Measurements from ENCODE around the gene HSD17B8. TPM values are rescaled to one million over a fixed set of nuclear protein-coding genes. Genes with fewer than 3 reads are reported as not detected.

Gene HSD17B8
- total and polyA plus RNA-seq, 2 donors, result 7.6 to 17.3 TPM

- no peak for DNase-seq (ENCODE audit: extremely low spot score)
- H3K4me3 ChIP-seq (ENCODE audit: low read depth, low read length), result no peak overlapping the region
- WGBS, result 89% methylated on average over 19 of the region's 19 CpGs
- no peak overlapping the region for H3K27ac ChIP-seq (ENCODE audit: low read depth)
- no peaks in the 10 kb centered on the region for H3K36me3 ChIP-seq (ENCODE audit: insufficient read depth)
- H3K4me1 ChIP-seq (ENCODE audit: insufficient read depth), result no peaks in the 10 kb centered on the region
Observed at GRCh38 chr6:33167374-33168283, 36.8 kb upstream of the HSD17B8 start.

GRCh38 chr6:33168284-33168601 is 36.2 kb upstream of the HSD17B8 start:
- H3K4me1 ChIP-seq (ENCODE audit: insufficient read depth), result no peaks in the 10 kb centered on the region
- 71% methylated on average over 6 of the region's 6 CpGs for WGBS
- no peaks in the 10 kb centered on the region for H3K36me3 ChIP-seq (ENCODE audit: insufficient read depth)
- DNase-seq (ENCODE audit: extremely low spot score), result no peak
- H3K4me3 ChIP-seq (ENCODE audit: low read depth, low read length), result no peak overlapping the region
- no peak overlapping the region for H3K27ac ChIP-seq (ENCODE audit: low read depth)

- no peaks in the 10 kb centered on the region for H3K36me3 ChIP-seq (ENCODE audit: insufficient read depth)
- H3K27ac ChIP-seq (ENCODE audit: low read depth), result no peak overlapping the region
- no peak for DNase-seq (ENCODE audit: extremely low spot score)
- H3K4me3 ChIP-seq (ENCODE audit: low read depth, low read length), result no peak overlapping the region
- WGBS, result 71% methylated on average over 5 of the region's 5 CpGs
- H3K4me1 ChIP-seq (ENCODE audit: insufficient read depth), result no peaks in the 10 kb centered on the region
Observed at GRCh38 chr6:33168639-33169038, 35.8 kb upstream of the HSD17B8 start.

GRCh38 chr6:33169291-33170175 is 34.9 kb upstream of the HSD17B8 start:
- Histone ChIP-seq H3K36me3 (ENCODE audit: insufficient read depth) (no peaks in the 10 kb centered on the region), H3K27ac (ENCODE audit: low read depth) (no peak overlapping the region), H3K4me3 (ENCODE audit: low read depth, low read length) (no peak overlapping the region), H3K4me1 (ENCODE audit: insufficient read depth) (no peaks in the 10 kb centered on the region)
- no peak for DNase-seq (ENCODE audit: extremely low spot score)
- WGBS, result 93% methylated on average over 10 of the region's 10 CpGs

GRCh38 chr6:33170176-33171015 is 34.1 kb upstream of the HSD17B8 start:
- H3K36me3 ChIP-seq (ENCODE audit: insufficient read depth), result no peaks in the 10 kb centered on the region
- 85% methylated on average over 9 of the region's 9 CpGs for WGBS
- no peak overlapping the region for H3K27ac ChIP-seq (ENCODE audit: low read depth)
- H3K4me1 ChIP-seq (ENCODE audit: insufficient read depth), result no peaks in the 10 kb centered on the region
- no peak for DNase-seq (ENCODE audit: extremely low spot score)
- no peak overlapping the region for H3K4me3 ChIP-seq (ENCODE audit: low read depth, low read length)

- no peaks in the 10 kb centered on the region for H3K36me3 ChIP-seq (ENCODE audit: insufficient read depth)
- H3K4me1 ChIP-seq (ENCODE audit: insufficient read depth), result no peaks in the 10 kb centered on the region
- no peak overlapping the region for H3K27ac ChIP-seq (ENCODE audit: low read depth)
- WGBS, result 85% methylated on average over 11 of the region's 11 CpGs
- H3K4me3 ChIP-seq (ENCODE audit: low read depth, low read length), result no peak overlapping the region
- no peak for DNase-seq (ENCODE audit: extremely low spot score)
Observed at GRCh38 chr6:33171016-33171879, 33.2 kb upstream of the HSD17B8 start.

GRCh38 chr6:33171880-33172687 is 32.4 kb upstream of the HSD17B8 start:
- no peak overlapping the region for H3K27ac ChIP-seq (ENCODE audit: low read depth)
- DNase-seq (ENCODE audit: extremely low spot score), result no peak
- 70% methylated on average over 8 of the region's 8 CpGs for WGBS
- no peaks in the 10 kb centered on the region for H3K36me3 ChIP-seq (ENCODE audit: insufficient read depth)
- no peak overlapping the region for H3K4me3 ChIP-seq (ENCODE audit: low read depth, low read length)
- H3K4me1 ChIP-seq (ENCODE audit: insufficient read depth), result no peaks in the 10 kb centered on the region

- no peak for DNase-seq (ENCODE audit: extremely low spot score)
- Histone ChIP-seq H3K27ac (ENCODE audit: low read depth) (no peak overlapping the region), H3K36me3 (ENCODE audit: insufficient read depth) (no peaks in the 10 kb centered on the region), H3K4me1 (ENCODE audit: insufficient read depth) (no peaks in the 10 kb centered on the region), H3K4me3 (ENCODE audit: low read depth, low read length) (no peak overlapping the region)
- WGBS, result 74% methylated on average over 16 of the region's 16 CpGs
Observed at GRCh38 chr6:33172688-33173534, 31.5 kb upstream of the HSD17B8 start.

GRCh38 chr6:33173535-33174180 is 30.8 kb upstream of the HSD17B8 start:
- Histone ChIP-seq H3K36me3 (ENCODE audit: insufficient read depth) (no peaks in the 10 kb centered on the region), H3K4me3 (ENCODE audit: low read depth, low read length) (no peak overlapping the region), H3K27ac (ENCODE audit: low read depth) (no peak overlapping the region), H3K4me1 (ENCODE audit: insufficient read depth) (no peaks in the 10 kb centered on the region)
- 63% methylated on average over 11 of the region's 11 CpGs for WGBS
- no peak for DNase-seq (ENCODE audit: extremely low spot score)

- Histone ChIP-seq H3K4me3 (ENCODE audit: low read depth, low read length) (no peak overlapping the region), H3K4me1 (ENCODE audit: insufficient read depth) (no peaks in the 10 kb centered on the region), H3K36me3 (ENCODE audit: insufficient read depth) (no peaks in the 10 kb centered on the region), H3K27ac (ENCODE audit: low read depth) (no peak overlapping the region)
- no peak for DNase-seq (ENCODE audit: extremely low spot score)
- WGBS, result 90% methylated on average over 4 of the region's 4 CpGs
Observed at GRCh38 chr6:33174784-33175183, 29.7 kb upstream of the HSD17B8 start.

GRCh38 chr6:33175436-33176069 is 28.9 kb upstream of the HSD17B8 start:
- DNase-seq (ENCODE audit: extremely low spot score), result no peak
- no peak overlapping the region for H3K27ac ChIP-seq (ENCODE audit: low read depth)
- no peaks in the 10 kb centered on the region for H3K4me1 ChIP-seq (ENCODE audit: insufficient read depth)
- no peak overlapping the region for H3K4me3 ChIP-seq (ENCODE audit: low read depth, low read length)
- H3K36me3 ChIP-seq (ENCODE audit: insufficient read depth), result no peaks in the 10 kb centered on the region
- 83% methylated on average over 10 of the region's 10 CpGs for WGBS

All from urinary bladder (tissue), 4 donors.